SU-DHL-6 (cell line): ENCODE results near the gene SLC35F1.

ENCODE experiments used
- EZH2phosphoT487 ChIP-seq: fragments of 200-600 bp; sonication (generic), shearing (Covaris generic); conservative IDR thresholded peaks from 2 replicates; pipeline ENCODE4 v1.6.1; 2018; ENCODE audit warnings: mild to moderate bottlenecking, antibody characterized with exemption, low read length, moderate library complexity, mixed read lengths
- TF ChIP-seq, protein P1 (sequence below): fragments of 200-600 bp; sonication (generic); IDR thresholded peaks from one replicate; pipeline ENCODE4 v1.5.1; 2017; ENCODE audit warnings: antibody characterized with exemption, mild to moderate bottlenecking, low read length, moderate library complexity; ENCODE audit not compliant: insufficient read depth, poor library complexity, severe bottlenecking

DNA sequence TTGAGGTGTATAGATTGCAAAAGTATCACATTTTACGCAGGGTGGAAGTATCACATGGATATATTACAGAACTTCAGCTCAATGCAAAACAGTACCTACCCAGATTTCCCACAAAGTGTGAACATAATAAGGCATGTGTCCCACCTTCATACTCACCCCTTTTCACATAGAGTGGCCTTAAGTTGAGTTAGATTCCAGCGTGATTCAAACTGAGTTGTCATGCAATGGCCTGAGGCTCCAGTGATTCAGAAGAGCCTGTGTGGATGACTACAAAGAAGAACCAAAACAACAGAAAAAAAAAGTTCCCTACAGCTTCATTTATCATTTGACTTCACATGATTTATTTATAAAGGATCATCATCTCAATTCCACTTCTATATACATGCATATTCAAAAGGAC lies 309.7 kb downstream of the SLC35F1 start:
- TF ChIP-seq, protein P1, sequence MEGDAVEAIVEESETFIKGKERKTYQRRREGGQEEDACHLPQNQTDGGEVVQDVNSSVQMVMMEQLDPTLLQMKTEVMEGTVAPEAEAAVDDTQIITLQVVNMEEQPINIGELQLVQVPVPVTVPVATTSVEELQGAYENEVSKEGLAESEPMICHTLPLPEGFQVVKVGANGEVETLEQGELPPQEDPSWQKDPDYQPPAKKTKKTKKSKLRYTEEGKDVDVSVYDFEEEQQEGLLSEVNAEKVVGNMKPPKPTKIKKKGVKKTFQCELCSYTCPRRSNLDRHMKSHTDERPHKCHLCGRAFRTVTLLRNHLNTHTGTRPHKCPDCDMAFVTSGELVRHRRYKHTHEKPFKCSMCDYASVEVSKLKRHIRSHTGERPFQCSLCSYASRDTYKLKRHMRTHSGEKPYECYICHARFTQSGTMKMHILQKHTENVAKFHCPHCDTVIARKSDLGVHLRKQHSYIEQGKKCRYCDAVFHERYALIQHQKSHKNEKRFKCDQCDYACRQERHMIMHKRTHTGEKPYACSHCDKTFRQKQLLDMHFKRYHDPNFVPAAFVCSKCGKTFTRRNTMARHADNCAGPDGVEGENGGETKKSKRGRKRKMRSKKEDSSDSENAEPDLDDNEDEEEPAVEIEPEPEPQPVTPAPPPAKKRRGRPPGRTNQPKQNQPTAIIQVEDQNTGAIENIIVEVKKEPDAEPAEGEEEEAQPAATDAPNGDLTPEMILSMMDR = no peak
- TF ChIP-seq EZH2phosphoT487 = no peak
